ENCODE results near the gene PRDM2.

Gene PRDM2

GRCh38 chr1:13842497-13842896 lies 142.5 kb downstream of the PRDM2 start:
- H3K4me1 ChIP-seq (ENCODE audit: control insufficient read depth, low read depth, low read length), result no peaks in the 10 kb centered on the region
- H3K9ac ChIP-seq (ENCODE audit: low read length), result no peak overlapping the region
- H3K9me3 ChIP-seq (ENCODE audit: control insufficient read depth, low read depth, low read length), result no peaks in the 10 kb centered on the region
- H3K36me3 ChIP-seq (ENCODE audit: control insufficient read depth, low read depth, low read length), result no peaks in the 10 kb centered on the region
- peaks cover 36% of the 10 kb centered on the region for H3K27me3 ChIP-seq (ENCODE audit: control insufficient read depth, insufficient read depth, low read length)
- no peak overlapping the region for H3K4me3 ChIP-seq (ENCODE audit: low read length)
- no peak overlapping the region for H3K27ac ChIP-seq (ENCODE audit: low read length)

- H3K9ac ChIP-seq (ENCODE audit: low read length), result no peak overlapping the region
- no peaks in the 10 kb centered on the region for H3K36me3 ChIP-seq (ENCODE audit: control insufficient read depth, low read depth, low read length)
- peaks cover 16% of the 10 kb centered on the region for H3K9me3 ChIP-seq (ENCODE audit: control insufficient read depth, low read depth, low read length)
- H3K27me3 ChIP-seq (ENCODE audit: control insufficient read depth, insufficient read depth, low read length), result no peaks in the 10 kb centered on the region
- no peaks in the 10 kb centered on the region for H3K4me1 ChIP-seq (ENCODE audit: control insufficient read depth, low read depth, low read length)
- H3K4me3 ChIP-seq (ENCODE audit: low read length), result no peak overlapping the region
- H3K27ac ChIP-seq (ENCODE audit: low read length), result no peak overlapping the region
These were observed 151.7 kb downstream of the PRDM2 start for GRCh38 chr1:13851726-13852125.

- no peak overlapping the region for H3K4me3 ChIP-seq (ENCODE audit: low read length)
- H3K9ac ChIP-seq (ENCODE audit: low read length), result no peak overlapping the region
- no peaks in the 10 kb centered on the region for H3K36me3 ChIP-seq (ENCODE audit: control insufficient read depth, low read depth, low read length)
These were observed 155.6 kb downstream of the PRDM2 start for GRCh38 chr1:13855554-13855953.

GRCh38 chr1:13860031-13860430 lies 160.0 kb downstream of the PRDM2 start:
- Histone ChIP-seq H3K27me3 (ENCODE audit: control insufficient read depth, insufficient read depth, low read length) (no peaks in the 10 kb centered on the region), H3K9ac (ENCODE audit: low read length) (no peak overlapping the region), H3K9me3 (ENCODE audit: control insufficient read depth, low read depth, low read length) (peaks cover 11% of the 10 kb centered on the region), H3K4me1 (ENCODE audit: control insufficient read depth, low read depth, low read length) (no peaks in the 10 kb centered on the region), H3K4me3 (ENCODE audit: low read length) (no peak overlapping the region), H3K36me3 (ENCODE audit: control insufficient read depth, low read depth, low read length) (no peaks in the 10 kb centered on the region), H3K27ac (ENCODE audit: low read length) (no peak overlapping the region)

More at GRCh38 chr1:13855554-13855953, 155.6 kb downstream of the PRDM2 start:
- Histone ChIP-seq H3K27me3 (ENCODE audit: control insufficient read depth, insufficient read depth, low read length) (no peaks in the 10 kb centered on the region), H3K27ac (ENCODE audit: low read length) (no peak overlapping the region), H3K4me1 (ENCODE audit: control insufficient read depth, low read depth, low read length) (no peaks in the 10 kb centered on the region), H3K9me3 (ENCODE audit: control insufficient read depth, low read depth, low read length) (peaks cover 13% of the 10 kb centered on the region)

GRCh38 chr1:13864760-13865159 lies 164.8 kb downstream of the PRDM2 start:
- no peak overlapping the region for H3K9ac ChIP-seq (ENCODE audit: low read length)
- no peaks in the 10 kb centered on the region for H3K4me1 ChIP-seq (ENCODE audit: control insufficient read depth, low read depth, low read length)
- H3K27ac ChIP-seq (ENCODE audit: low read length), result no peak overlapping the region
- H3K4me3 ChIP-seq (ENCODE audit: low read length), result no peak overlapping the region
- no peaks in the 10 kb centered on the region for H3K9me3 ChIP-seq (ENCODE audit: control insufficient read depth, low read depth, low read length)
- no peaks in the 10 kb centered on the region for H3K36me3 ChIP-seq (ENCODE audit: control insufficient read depth, low read depth, low read length)
- H3K27me3 ChIP-seq (ENCODE audit: control insufficient read depth, insufficient read depth, low read length), result no peaks in the 10 kb centered on the region

- H3K36me3 ChIP-seq (ENCODE audit: control insufficient read depth, low read depth, low read length), result no peaks in the 10 kb centered on the region
- no peaks in the 10 kb centered on the region for H3K4me1 ChIP-seq (ENCODE audit: control insufficient read depth, low read depth, low read length)
- H3K9me3 ChIP-seq (ENCODE audit: control insufficient read depth, low read depth, low read length), result no peaks in the 10 kb centered on the region
- H3K27ac ChIP-seq (ENCODE audit: low read length), result no peak overlapping the region
- no peak overlapping the region for H3K4me3 ChIP-seq (ENCODE audit: low read length)
- H3K9ac ChIP-seq (ENCODE audit: low read length), result no peak overlapping the region
- no peaks in the 10 kb centered on the region for H3K27me3 ChIP-seq (ENCODE audit: control insufficient read depth, insufficient read depth, low read length)
These were observed 165.9 kb downstream of the PRDM2 start for GRCh38 chr1:13865851-13866250.

GRCh38 chr1:13867603-13868002 lies 167.6 kb downstream of the PRDM2 start:
- no peaks in the 10 kb centered on the region for H3K4me1 ChIP-seq (ENCODE audit: control insufficient read depth, low read depth, low read length)

GRCh38 chr1:13869172-13869797 lies 169.3 kb downstream of the PRDM2 start:
- H3K4me1 ChIP-seq (ENCODE audit: control insufficient read depth, low read depth, low read length), result no peaks in the 10 kb centered on the region
- H3K9ac ChIP-seq (ENCODE audit: low read length), result no peak overlapping the region
- H3K27me3 ChIP-seq (ENCODE audit: control insufficient read depth, insufficient read depth, low read length), result no peaks in the 10 kb centered on the region
- no peak overlapping the region for H3K4me3 ChIP-seq (ENCODE audit: low read length)
- H3K9me3 ChIP-seq (ENCODE audit: control insufficient read depth, low read depth, low read length), result no peaks in the 10 kb centered on the region
- no peak overlapping the region for H3K27ac ChIP-seq (ENCODE audit: low read length)
- no peaks in the 10 kb centered on the region for H3K36me3 ChIP-seq (ENCODE audit: control insufficient read depth, low read depth, low read length)

More at GRCh38 chr1:13867603-13868002, 167.6 kb downstream of the PRDM2 start:
- Histone ChIP-seq H3K27ac (ENCODE audit: low read length) (no peak overlapping the region), H3K36me3 (ENCODE audit: control insufficient read depth, low read depth, low read length) (no peaks in the 10 kb centered on the region), H3K9me3 (ENCODE audit: control insufficient read depth, low read depth, low read length) (no peaks in the 10 kb centered on the region), H3K27me3 (ENCODE audit: control insufficient read depth, insufficient read depth, low read length) (no peaks in the 10 kb centered on the region), H3K4me3 (ENCODE audit: low read length) (no peak overlapping the region), H3K9ac (ENCODE audit: low read length) (no peak overlapping the region)

- Histone ChIP-seq H3K4me3 (ENCODE audit: low read length) (no peak overlapping the region), H3K9ac (ENCODE audit: low read length) (no peak overlapping the region), H3K4me1 (ENCODE audit: control insufficient read depth, low read depth, low read length) (no peaks in the 10 kb centered on the region), H3K27ac (ENCODE audit: low read length) (no peak overlapping the region), H3K27me3 (ENCODE audit: control insufficient read depth, insufficient read depth, low read length) (no peaks in the 10 kb centered on the region), H3K9me3 (ENCODE audit: control insufficient read depth, low read depth, low read length) (no peaks in the 10 kb centered on the region), H3K36me3 (ENCODE audit: control insufficient read depth, low read depth, low read length) (no peaks in the 10 kb centered on the region)
These were observed 171.4 kb downstream of the PRDM2 start for GRCh38 chr1:13871413-13871812.

GRCh38 chr1:13871886-13872285 lies 171.9 kb downstream of the PRDM2 start:
- H3K9me3 ChIP-seq (ENCODE audit: control insufficient read depth, low read depth, low read length), result no peaks in the 10 kb centered on the region
- H3K27ac ChIP-seq (ENCODE audit: low read length), result no peak overlapping the region
- no peaks in the 10 kb centered on the region for H3K36me3 ChIP-seq (ENCODE audit: control insufficient read depth, low read depth, low read length)
- H3K9ac ChIP-seq (ENCODE audit: low read length), result no peak overlapping the region
- no peak overlapping the region for H3K4me3 ChIP-seq (ENCODE audit: low read length)
- H3K27me3 ChIP-seq (ENCODE audit: control insufficient read depth, insufficient read depth, low read length), result no peaks in the 10 kb centered on the region
- H3K4me1 ChIP-seq (ENCODE audit: control insufficient read depth, low read depth, low read length), result no peaks in the 10 kb centered on the region

- Histone ChIP-seq H3K27ac (ENCODE audit: low read length) (no peak overlapping the region), H3K4me3 (ENCODE audit: low read length) (no peak overlapping the region), H3K4me1 (ENCODE audit: control insufficient read depth, low read depth, low read length) (no peaks in the 10 kb centered on the region), H3K9me3 (ENCODE audit: control insufficient read depth, low read depth, low read length) (no peaks in the 10 kb centered on the region), H3K36me3 (ENCODE audit: control insufficient read depth, low read depth, low read length) (no peaks in the 10 kb centered on the region), H3K9ac (ENCODE audit: low read length) (no peak overlapping the region), H3K27me3 (ENCODE audit: control insufficient read depth, insufficient read depth, low read length) (no peaks in the 10 kb centered on the region)
These were observed 173.0 kb downstream of the PRDM2 start for GRCh38 chr1:13873032-13873431.
